Naive B cell (primary cell): Measurements from ENCODE around the gene SLC35F6. TPM values are rescaled to one million over a fixed set of nuclear protein-coding genes. Genes with fewer than 3 reads are reported as not detected.
"Not testable (repeated sequence)": the region's sequence is repeated elsewhere in the genome, so short reads cannot be mapped to it uniquely, and the experiment has no call there.

Source experiments
- ATAC-seq, 2 donors: fragments of 150-1000 bp; cut with Tn5 transposase; 2 replicates each; pipeline ENCODE4 v1.10.0; 2021; ENCODE audit warnings: low read depth in 2 of 2, mild to moderate bottlenecking in 2 of 2, moderate library complexity in 2 of 2
- DNase-seq: peaks from one replicate; pipeline ENCODE4 v3.0.0; 2022
- H3K27ac Mint-ChIP-seq, 6 donors: one replicate each; pipeline ENCODE4 v1.8.0; 2020 to 2022; ENCODE audit warnings: mild to moderate bottlenecking in 6 of 6, mixed read lengths in 6 of 6, moderate library complexity in 5 of 6, inconsistent platforms in 2 of 6
- H3K27me3 Mint-ChIP-seq, 3 donors: one replicate each; pipeline ENCODE4 v1.8.0; 2021 to 2022; ENCODE audit warnings: mixed read lengths in 3 of 3, mild to moderate bottlenecking in 1 of 3
- H3K36me3 Mint-ChIP-seq, 2 donors: one replicate each; pipeline ENCODE4 v1.8.0; 2020 to 2022; ENCODE audit warnings: mixed read lengths in 2 of 2, inconsistent platforms in 1 of 2, mild to moderate bottlenecking in 1 of 2
- H3K4me1 Mint-ChIP-seq, 3 donors: one replicate each; pipeline ENCODE4 v1.8.0; 2020 to 2022; ENCODE audit warnings: mixed read lengths in 3 of 3, inconsistent platforms in 1 of 3, mild to moderate bottlenecking in 1 of 3, moderate library complexity in 1 of 3
- H3K4me3 Mint-ChIP-seq, 8 donors: one replicate each; pipeline ENCODE4 v1.8.0; 2020 to 2022; ENCODE audit warnings: mild to moderate bottlenecking in 8 of 8, mixed read lengths in 8 of 8, moderate library complexity in 8 of 8, inconsistent platforms in 2 of 8
- H3K9me3 Mint-ChIP-seq, 7 donors: one replicate each; pipeline ENCODE4 v1.8.0; 2020 to 2022; ENCODE audit warnings: mixed read lengths in 7 of 7, mild to moderate bottlenecking in 5 of 7, inconsistent platforms in 2 of 7, moderate library complexity in 1 of 7
- polyA plus RNA-seq, 6 donors: library from polyadenylated mRNA; unstranded; fragments of 300-500 nt; fragmentation: Illumina TruSeq; gene quantifications; one replicate each; pipeline ENCODE4 v1.2.3, GENCODE V29; 2021; ENCODE audit warnings: low read depth in 6 of 6

SLC35F6 gene
- polyA plus RNA-seq, 6 donors from 2014 or later: 1.3 to 5.7 (median 4.8) TPM

DNA sequence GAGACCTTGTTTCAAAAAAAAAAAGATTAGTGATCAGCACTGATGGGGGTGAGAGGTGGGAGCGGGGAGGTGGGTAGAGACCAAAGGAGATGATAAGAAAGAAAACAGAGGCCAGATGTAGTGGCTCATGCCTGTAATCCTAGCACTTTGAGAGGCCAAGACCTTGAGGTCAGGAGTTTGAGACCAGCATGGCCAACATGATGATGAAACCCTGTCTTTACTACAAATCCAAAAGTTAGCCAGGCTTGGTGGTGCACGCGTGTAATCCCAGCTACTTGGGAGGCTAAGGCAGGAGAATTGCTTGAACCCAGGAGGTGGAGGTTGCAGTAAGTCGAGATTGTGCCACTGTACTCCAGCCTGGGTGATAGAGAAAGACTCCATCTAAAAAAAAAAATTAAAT is 9.5 kb upstream of the SLC35F6 start:
- H3K27ac Mint-ChIP-seq: no peak overlapping the region
- ATAC-seq: no peak
- H3K27me3 Mint-ChIP-seq: no peaks in the 10 kb centered on the region
- peaks cover 0 to 2% (median 0%) of the 10 kb centered on the region in 7 donors for H3K9me3 Mint-ChIP-seq
- H3K4me1 Mint-ChIP-seq: peaks cover 8 to 18% (median 11%) of the 10 kb centered on the region in 3 donors
- no peak for DNase-seq
- H3K4me3 Mint-ChIP-seq: no peak overlapping the region
- no peaks in the 10 kb centered on the region for H3K36me3 Mint-ChIP-seq

DNA sequence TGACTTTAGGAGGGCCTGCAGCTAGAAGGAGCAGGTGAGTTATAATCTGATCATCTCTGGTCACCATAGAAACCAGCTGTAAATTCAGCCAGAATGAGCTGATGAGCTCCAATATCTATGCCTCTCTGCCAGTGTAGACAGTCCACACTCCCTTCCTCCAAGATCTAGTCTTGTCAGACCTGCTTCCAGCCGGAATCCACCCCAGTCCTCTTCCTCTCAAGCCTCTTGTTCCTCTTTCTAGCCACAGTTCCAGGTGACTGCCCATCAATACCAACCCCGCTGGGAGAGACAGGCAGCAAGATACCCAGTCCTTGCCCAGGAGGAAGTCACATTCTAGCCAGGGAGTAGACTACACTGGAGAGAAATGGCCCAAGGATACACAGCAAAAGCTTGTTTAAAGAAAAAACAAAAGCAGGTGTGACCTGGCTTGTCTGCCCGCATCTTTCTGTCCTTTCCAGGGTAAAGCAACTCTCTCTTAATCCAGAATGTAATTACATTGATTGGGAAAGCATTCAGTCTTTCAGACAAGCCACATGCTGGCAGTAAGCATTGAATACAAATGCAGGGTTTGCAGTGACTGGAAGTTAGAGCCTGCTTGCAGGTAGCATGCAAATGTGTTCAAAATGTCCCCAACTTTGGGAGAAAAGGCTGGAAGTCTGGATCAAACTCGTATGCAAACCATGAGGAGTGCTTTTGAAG is 9.0 kb upstream of the SLC35F6 start:
- peaks cover 0 to 2% (median 0%) of the 10 kb centered on the region in 7 donors for H3K9me3 Mint-ChIP-seq

DNA sequence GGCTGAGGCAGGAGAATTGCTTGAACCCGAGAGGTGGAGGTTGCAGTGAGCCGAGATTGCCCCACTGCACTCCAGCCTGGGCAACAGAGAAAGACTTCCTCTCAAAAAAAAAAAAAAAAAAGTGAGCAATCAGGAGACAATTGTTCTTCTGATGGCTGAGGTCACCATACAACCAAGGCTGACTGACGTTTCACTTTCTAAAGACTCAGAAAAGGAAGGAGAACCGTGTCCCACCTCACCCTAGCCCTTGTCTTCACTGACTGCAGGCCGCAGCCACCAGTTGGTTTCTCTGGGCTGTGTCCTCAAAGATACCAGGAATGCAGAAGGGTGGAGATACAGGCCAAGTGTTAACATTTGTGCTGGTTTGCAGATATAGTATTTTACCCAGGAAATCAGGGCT is 7.7 kb upstream of the SLC35F6 start:
- no peaks in the 10 kb centered on the region for H3K36me3 Mint-ChIP-seq
- DNase-seq: no peak
- H3K4me1 Mint-ChIP-seq: peaks cover 3 to 10% (median 5%) of the 10 kb centered on the region in 3 donors
- peaks cover 0 to under 1% (median 0%) of the 10 kb centered on the region in 7 donors for H3K9me3 Mint-ChIP-seq
- no peak overlapping the region for H3K27ac Mint-ChIP-seq
- H3K4me3 Mint-ChIP-seq: no peak overlapping the region
- H3K27me3 Mint-ChIP-seq: no peaks in the 10 kb centered on the region
- ATAC-seq: no peak

More for the DNA sequence above, 9.0 kb upstream of the SLC35F6 start:
- H3K4me1 Mint-ChIP-seq: peaks cover 4 to 15% (median 7%) of the 10 kb centered on the region in 3 donors
- DNase-seq (peak; percentile 14), ATAC-seq (peak; percentile 86 to 91)
- peak overlapping the region in 1 of 6 donors; percentile 86 for H3K27ac Mint-ChIP-seq
- H3K4me3 Mint-ChIP-seq: no peak overlapping the region
- H3K27me3 Mint-ChIP-seq: no peaks in the 10 kb centered on the region
- no peaks in the 10 kb centered on the region for H3K36me3 Mint-ChIP-seq

DNA sequence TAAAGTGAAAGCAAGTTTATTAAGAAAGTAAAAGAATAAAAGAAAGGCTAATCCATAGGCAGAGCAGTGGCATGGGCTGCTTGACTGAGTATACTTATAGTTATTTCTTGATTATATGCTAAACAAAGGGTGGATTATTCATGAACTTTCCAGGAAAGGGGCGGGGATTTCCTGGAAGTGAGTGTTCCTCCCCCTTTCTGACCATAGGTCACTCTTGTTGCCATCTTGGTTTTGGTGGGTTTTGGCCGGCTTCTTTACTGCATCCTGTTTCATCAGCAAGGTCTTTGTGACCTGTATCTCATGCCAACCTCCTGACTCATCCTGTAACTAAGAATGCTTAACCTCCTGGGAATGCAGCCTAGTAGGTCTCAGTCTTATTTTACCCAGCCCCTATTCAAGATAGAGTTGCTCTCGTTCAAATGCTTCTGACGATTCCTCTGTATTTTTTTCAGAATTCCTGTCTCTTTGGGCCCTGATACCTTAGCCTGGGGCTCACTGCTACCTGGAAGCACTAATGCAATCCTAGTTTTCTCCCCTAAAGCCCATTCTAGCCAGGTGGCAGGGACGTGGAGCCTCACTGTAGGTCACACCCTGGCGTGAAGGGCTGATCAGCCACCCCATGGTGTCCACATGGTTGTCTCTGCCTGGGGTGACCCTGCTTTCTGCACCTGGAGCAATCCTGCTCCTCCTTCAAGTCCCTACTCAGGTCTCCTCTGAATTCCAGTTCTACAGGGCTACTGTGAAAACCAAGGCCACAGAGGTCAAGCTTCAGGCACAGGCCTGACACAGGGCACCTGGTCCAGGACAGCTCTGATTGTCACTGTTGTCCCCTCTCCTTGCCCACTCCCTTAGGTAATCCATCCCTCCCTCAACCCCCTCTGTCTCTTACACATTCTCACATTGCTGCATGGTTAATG is 6.0 kb upstream of the SLC35F6 start:
- peak overlapping the region in 1 of 6 donors; percentile 57 for H3K27ac Mint-ChIP-seq
- no peaks in the 10 kb centered on the region for H3K9me3 Mint-ChIP-seq
- DNase-seq (no peak), ATAC-seq (no peak)
- no peak overlapping the region for H3K4me3 Mint-ChIP-seq
- H3K36me3 Mint-ChIP-seq: no peaks in the 10 kb centered on the region
- peaks cover 3 to 10% (median 10%) of the 10 kb centered on the region in 3 donors for H3K4me1 Mint-ChIP-seq
- no peaks in the 10 kb centered on the region for H3K27me3 Mint-ChIP-seq

DNA sequence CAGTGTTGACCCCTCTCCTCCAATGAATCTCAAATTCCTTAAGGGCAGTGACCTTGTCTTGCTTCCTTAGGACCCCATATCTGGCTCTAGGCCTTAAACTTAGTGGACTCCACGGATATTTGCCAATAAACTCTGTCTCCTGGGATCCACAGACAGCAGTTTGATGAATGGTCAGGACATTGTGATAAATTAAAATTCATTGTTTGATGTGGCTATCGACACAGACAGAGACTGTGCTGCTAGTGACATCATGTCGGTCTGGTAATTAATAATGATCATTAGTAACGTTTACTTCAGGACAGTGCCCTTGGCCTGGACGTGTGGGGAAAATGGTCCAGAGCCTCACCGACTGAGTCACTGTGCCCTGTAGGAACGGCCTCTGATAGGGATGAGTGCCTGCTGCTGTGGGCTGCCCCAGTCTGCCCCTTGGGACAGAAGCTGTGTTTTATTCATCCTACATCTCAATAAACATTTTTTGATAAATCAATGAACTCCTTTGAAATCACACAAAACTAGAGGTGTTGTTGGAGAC is 5.2 kb upstream of the SLC35F6 start:
- Mint-ChIP-seq H3K27me3 (no peaks in the 10 kb centered on the region), H3K4me1 (peaks cover 7 to 16% (median 16%) of the 10 kb centered on the region in 3 donors), H3K9me3 (no peaks in the 10 kb centered on the region), H3K4me3 (no peak overlapping the region), H3K36me3 (no peaks in the 10 kb centered on the region), H3K27ac (no peak overlapping the region)
- no peak for DNase-seq
- ATAC-seq: no peak

DNA sequence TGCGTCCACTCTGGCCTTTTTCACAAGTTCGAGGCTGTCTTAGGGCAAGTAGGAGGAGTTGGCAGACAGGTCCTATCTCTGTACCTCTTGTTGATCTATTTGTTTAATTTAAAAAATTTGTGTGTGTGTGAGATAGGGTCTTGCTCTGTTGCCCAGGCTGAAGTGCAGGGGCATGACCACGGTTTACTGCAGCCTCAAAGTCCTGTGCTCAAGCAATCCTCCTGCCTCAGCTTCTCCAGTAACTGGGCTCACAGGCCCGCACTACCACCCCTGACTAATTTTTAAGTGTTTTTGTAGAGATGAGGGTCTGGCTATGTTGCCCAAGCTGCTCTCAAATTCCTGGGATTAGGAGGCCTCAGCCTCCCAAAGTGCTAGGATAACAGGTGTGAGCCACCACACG is 4.2 kb upstream of the SLC35F6 start:
- Mint-ChIP-seq H3K27ac (no peak overlapping the region), H3K36me3 (no peaks in the 10 kb centered on the region), H3K4me3 (no peak overlapping the region), H3K27me3 (no peaks in the 10 kb centered on the region), H3K4me1 (peaks cover 12 to 21% (median 21%) of the 10 kb centered on the region in 3 donors), H3K9me3 (no peaks in the 10 kb centered on the region)
- DNase-seq (no peak), ATAC-seq (no peak)

DNA sequence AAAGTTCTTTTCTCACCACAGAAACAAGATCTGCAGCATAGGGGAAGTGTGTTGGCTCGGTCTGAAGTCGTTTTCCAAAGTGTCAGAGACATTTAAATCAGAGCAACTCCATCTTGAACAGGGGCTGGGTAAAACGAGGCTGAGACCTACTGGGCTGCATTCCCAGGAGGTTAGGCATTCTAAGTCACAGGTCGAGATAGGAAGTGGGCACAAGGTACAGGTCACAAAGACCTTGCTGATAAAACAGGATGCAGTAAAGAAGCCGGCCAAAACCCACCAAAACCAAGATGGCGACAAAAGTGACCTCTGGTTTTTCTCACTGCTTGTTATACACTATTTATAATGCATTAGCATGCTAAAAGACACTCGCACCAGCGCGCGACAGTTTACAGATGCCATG is 3.1 kb upstream of the SLC35F6 start:
- DNase-seq, H3K36me3 Mint-ChIP-seq, H3K27me3 Mint-ChIP-seq, H3K9me3 Mint-ChIP-seq, H3K27ac Mint-ChIP-seq, ATAC-seq: not testable (repeated sequence)
- Mint-ChIP-seq H3K4me1 (peaks cover 19 to 28% (median 28%) of the 10 kb centered on the region in 3 donors), H3K4me3 (peak overlapping the region in 1 of 8 donors; percentile 73)

DNA sequence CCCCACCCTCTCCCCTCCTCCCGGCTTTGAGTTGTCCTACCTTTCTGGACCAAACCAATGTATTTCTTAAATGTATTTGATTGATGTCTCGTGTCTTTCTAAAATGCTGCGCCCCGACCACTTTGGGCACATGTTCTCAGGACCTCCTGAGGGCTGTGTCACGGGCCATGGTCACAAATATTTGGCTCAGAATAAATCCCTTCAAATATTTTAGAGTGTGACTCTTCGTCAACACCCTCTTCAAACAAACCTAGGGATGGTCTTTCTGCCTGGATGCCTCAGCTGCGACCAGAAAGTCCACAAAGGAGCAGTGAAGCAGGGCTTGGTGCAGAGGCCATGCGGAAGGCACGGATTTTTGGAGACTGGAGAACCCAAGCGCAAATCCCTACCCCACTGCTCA is 1.1 kb upstream of the SLC35F6 start:
- H3K27ac Mint-ChIP-seq: peak overlapping the region in 3 of 6 donors; percentile 33 to 92 (median 47)
- H3K9me3 Mint-ChIP-seq: no peaks in the 10 kb centered on the region
- H3K36me3 Mint-ChIP-seq: no peaks in the 10 kb centered on the region
- no peaks in the 10 kb centered on the region for H3K27me3 Mint-ChIP-seq
- peak overlapping the region; percentile 63 to 97 (median 93) for H3K4me3 Mint-ChIP-seq
- peaks cover 23 to 38% (median 34%) of the 10 kb centered on the region in 3 donors for H3K4me1 Mint-ChIP-seq
- no peak for ATAC-seq
- no peak for DNase-seq

DNA sequence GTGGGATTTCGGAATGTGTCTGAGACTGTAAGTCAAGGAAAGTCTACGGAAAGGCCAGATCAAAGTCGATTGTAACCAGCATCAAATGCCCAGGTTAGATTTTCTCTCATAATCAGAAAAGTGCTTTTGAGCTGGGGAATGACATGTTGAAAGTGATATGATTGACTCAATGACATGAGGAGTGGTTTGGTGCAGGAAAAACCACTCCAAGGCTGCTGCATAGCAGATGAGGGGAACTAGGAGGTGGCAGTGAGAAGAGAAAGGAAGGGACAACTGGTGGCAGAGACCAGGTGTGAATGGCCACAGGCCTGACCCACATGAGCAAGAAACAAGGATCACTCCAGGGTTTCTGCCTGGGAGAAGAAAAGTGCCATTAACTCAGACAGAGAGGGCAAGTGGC is 822 bp downstream of the SLC35F6 start:
- H3K9me3 Mint-ChIP-seq: no peaks in the 10 kb centered on the region
- no peak for ATAC-seq
- peak overlapping the region; percentile 80 to 97 (median 94) for H3K4me3 Mint-ChIP-seq
- no peaks in the 10 kb centered on the region for H3K27me3 Mint-ChIP-seq
- peak overlapping the region in 5 of 6 donors; percentile 58 to 93 (median 92) for H3K27ac Mint-ChIP-seq
- H3K36me3 Mint-ChIP-seq: no peaks in the 10 kb centered on the region
- no peak for DNase-seq
- H3K4me1 Mint-ChIP-seq: peaks cover 28 to 50% (median 41%) of the 10 kb centered on the region in 3 donors

DNA sequence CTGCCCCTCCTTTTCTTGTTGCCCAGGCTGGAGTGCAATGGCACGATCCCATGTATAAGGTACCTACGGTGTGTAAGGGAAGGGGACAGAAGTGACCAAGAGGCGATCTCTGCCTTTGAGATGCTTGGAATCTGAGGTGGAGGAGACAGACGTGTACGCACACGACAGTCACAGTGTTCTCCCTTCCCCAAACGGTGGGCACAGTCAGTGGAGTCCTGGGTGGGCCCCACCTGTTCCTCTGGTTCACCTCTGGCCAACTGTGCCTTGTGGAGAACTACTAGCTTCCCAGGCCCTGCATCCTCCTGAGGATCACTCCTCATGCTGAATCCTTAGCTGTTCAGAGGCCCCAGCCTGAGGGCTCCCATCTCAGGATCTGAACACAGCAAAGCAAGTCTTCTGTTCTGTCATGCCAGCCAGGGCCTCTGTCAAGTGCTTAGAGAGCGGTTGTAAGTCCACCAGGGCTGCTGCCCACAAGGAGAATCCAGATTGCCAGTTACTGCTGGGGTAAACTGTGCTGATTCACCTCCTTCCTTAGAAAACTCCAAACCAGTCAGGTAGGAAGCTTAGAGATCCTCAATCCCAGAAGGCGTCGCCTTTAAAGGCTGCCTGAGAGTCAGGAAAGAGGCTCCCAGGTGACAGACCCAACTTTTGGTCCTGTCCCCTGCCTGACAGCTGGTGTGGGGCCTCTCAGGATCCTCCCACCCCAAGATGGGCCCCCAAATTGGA is 1.6 kb downstream of the SLC35F6 start:
- no peaks in the 10 kb centered on the region for H3K9me3 Mint-ChIP-seq
- H3K4me3 Mint-ChIP-seq: peak overlapping the region; percentile 80 to 97 (median 94)
- ATAC-seq (no peak), DNase-seq (no peak)
- H3K27me3 Mint-ChIP-seq: no peaks in the 10 kb centered on the region
- H3K27ac Mint-ChIP-seq: peak overlapping the region in 3 of 6 donors; percentile 54 to 93 (median 92)
- H3K36me3 Mint-ChIP-seq: no peaks in the 10 kb centered on the region
- peaks cover 29 to 52% (median 41%) of the 10 kb centered on the region in 3 donors for H3K4me1 Mint-ChIP-seq

DNA sequence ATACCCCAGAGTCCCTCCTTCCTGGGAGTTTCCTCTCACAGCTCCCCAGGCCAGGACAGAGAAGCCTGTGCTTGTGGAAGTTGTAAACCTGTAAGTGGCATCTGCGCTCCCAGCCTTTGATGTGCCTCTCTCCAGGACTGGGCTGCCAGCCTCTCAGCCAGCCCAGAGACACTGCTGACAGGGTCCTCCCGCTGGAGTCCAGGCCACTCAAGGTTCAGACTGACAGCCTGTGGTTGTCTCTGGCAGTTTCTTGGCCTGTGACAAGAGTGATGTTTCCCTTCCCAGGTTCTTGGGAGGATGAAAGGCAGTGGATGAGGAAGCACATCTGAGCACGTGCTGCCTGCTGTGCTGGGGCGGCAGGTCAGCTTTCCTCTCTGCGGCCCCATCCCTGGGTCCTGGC is 3.0 kb downstream of the SLC35F6 start:
- Mint-ChIP-seq H3K36me3 (no peaks in the 10 kb centered on the region), H3K27me3 (no peaks in the 10 kb centered on the region), H3K4me1 (peaks cover 36 to 63% (median 52%) of the 10 kb centered on the region in 3 donors), H3K4me3 (peak overlapping the region in 1 of 8 donors; percentile 80), H3K27ac (peak overlapping the region in 1 of 6 donors; percentile 14), H3K9me3 (no peaks in the 10 kb centered on the region)
- no peak for ATAC-seq
- DNase-seq: no peak

DNA sequence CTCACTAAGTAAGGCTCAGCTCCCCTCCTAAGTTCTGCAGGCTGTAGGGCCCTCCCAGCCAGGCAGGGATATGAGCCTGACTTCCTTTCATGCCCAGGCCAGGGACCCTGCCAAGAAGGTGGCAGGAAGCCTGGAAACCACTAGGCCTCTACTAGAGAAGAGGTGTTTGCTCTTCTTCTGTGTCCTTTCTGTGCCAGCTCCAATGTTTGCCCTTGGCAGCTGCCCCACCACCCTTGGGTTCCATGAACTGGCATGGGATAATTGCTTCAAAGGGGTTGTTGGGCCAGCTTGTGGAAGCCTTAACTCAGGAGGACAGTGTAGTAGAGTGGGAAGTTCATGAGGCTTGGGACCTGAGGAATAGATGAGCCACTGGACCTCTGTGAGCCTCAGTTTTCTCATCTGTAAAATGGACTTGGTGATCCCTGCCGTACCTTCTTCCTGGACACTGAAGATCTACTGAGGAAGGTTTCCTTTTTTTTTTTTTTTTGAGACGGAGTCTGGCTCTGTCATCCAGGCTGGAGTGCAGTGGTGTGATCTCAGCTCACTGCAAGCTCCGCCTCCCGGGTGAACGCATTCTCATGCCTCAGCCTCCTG is 3.9 kb downstream of the SLC35F6 start:
- Mint-ChIP-seq H3K27me3 (no peaks in the 10 kb centered on the region), H3K27ac (peak overlapping the region in 1 of 6 donors; percentile 14), H3K4me1 (peaks cover 36 to 65% (median 57%) of the 10 kb centered on the region in 3 donors), H3K36me3 (no peaks in the 10 kb centered on the region), H3K9me3 (no peaks in the 10 kb centered on the region), H3K4me3 (no peak overlapping the region)
- DNase-seq (no peak), ATAC-seq (no peak)

DNA sequence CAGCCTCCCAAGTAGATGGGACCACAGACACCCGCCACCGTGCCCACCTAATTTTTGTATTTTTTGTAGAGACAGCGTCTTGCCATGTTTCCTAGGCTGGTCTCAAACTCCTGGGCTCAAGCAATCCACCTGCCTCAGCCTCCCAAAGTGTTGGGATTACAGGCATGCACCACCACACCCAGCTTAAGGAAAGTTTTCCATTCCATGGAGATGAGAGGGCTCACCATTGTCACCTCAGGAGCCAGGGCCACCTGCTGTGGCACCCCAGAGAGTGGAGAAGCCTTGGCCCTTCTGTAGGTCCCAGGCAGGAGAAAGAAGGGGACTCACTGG is 4.6 kb downstream of the SLC35F6 start:
- H3K27ac Mint-ChIP-seq: peak overlapping the region in 2 of 6 donors; percentile 16 to 72
- DNase-seq: no peak
- no peaks in the 10 kb centered on the region for H3K27me3 Mint-ChIP-seq
- no peak for ATAC-seq
- H3K4me1 Mint-ChIP-seq: peaks cover 32 to 59% (median 52%) of the 10 kb centered on the region in 3 donors
- no peaks in the 10 kb centered on the region for H3K36me3 Mint-ChIP-seq
- H3K9me3 Mint-ChIP-seq: no peaks in the 10 kb centered on the region
- H3K4me3 Mint-ChIP-seq: no peak overlapping the region
